Tibial nerve (tissue), 3 donors: ENCODE measurements around the gene SNED1.

Experiments used
- POLR2A ChIP-seq, 2 donors: fragments of 450-650 bp; IDR thresholded peaks; one replicate each; pipeline ENCODE4 v1.6.1; 2017; ENCODE audit warnings: antibody characterized with exemption in 2 of 2, mild to moderate bottlenecking in 2 of 2, moderate library complexity in 2 of 2
- TF ChIP-seq, protein P1 (sequence below), 5 experiments: fragments of 200-600 bp in 3 of 5; fragments of 450-650 bp in 2 of 5; sonication (generic) in 3 of 5; IDR thresholded peaks; one replicate each; pipeline ENCODE4 v1.5.1; 2016 to 2019; ENCODE audit warnings: antibody characterized with exemption in 5 of 5, mild to moderate bottlenecking in 3 of 5, moderate library complexity in 2 of 5

DNA sequence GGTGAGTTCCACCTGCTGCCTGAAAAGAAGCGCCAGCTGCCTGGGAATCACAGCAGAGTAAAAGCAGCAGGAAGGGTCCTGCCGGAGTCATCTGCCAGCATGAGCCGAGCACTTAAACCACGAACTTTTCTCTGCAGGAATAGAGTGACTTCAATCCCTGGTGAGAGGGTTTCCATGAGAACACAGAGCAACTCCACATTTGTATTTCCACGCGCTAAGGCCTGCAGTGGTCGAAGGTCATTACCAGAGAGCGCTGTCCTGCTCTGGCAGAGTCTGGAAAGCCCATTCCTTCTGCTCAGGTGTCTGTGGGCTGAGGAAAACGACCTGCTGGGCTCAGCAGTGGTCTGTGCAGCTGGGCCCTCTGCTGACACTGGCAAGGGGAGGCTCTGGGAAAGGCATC, 144.2 kb downstream of the SNED1 start:
- TF ChIP-seq, protein P1, sequence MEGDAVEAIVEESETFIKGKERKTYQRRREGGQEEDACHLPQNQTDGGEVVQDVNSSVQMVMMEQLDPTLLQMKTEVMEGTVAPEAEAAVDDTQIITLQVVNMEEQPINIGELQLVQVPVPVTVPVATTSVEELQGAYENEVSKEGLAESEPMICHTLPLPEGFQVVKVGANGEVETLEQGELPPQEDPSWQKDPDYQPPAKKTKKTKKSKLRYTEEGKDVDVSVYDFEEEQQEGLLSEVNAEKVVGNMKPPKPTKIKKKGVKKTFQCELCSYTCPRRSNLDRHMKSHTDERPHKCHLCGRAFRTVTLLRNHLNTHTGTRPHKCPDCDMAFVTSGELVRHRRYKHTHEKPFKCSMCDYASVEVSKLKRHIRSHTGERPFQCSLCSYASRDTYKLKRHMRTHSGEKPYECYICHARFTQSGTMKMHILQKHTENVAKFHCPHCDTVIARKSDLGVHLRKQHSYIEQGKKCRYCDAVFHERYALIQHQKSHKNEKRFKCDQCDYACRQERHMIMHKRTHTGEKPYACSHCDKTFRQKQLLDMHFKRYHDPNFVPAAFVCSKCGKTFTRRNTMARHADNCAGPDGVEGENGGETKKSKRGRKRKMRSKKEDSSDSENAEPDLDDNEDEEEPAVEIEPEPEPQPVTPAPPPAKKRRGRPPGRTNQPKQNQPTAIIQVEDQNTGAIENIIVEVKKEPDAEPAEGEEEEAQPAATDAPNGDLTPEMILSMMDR (IDR thresholded peaks at IDR 0.05), result no peak
- TF ChIP-seq POLR2A (IDR thresholded peaks at IDR 0.05), result no peak
